ENCODE measurements around the gene NAAA.

GRCh38 chr4:75902352-75902751 is 38.5 kb downstream of the NAAA start, which contains the start of gene PPEF2:
- TF ChIP-seq CTCF (IDR thresholded peaks at IDR 0.05; ENCODE audit: low read depth, low read length) (no peak), EZH2phosphoT487 (IDR thresholded peaks at IDR 0.05; ENCODE audit: low read depth) (no peak)
